SK-MEL-5 (cell line): ENCODE results near the gene KLLN. TPM values are rescaled to one million over a fixed set of nuclear protein-coding genes. Genes with fewer than 3 reads are reported as not detected.
"Not testable (repeated sequence)": the region's sequence is repeated elsewhere in the genome, so short reads cannot be mapped to it uniquely, and the experiment has no call there.

Source experiments
- DNase-seq: peaks from one replicate; pipeline ENCODE4 v3.0.0-alpha.2; 2016; ENCODE audit warnings: low read depth, low spot score
- in situ Hi-C: cut with HindIII; loops from 2 replicates; pipeline ENCODE4 v1.10.0; 2016; ENCODE audit warnings: low sequenced_read_pairs, high pct_unique_total_duplicates, low pct_unique_long_range_greater_than_20kb
- total RNA-seq: library from RNA; depleted of rRNA; stranded (reverse); fragments of >200 nt; shearing (Covaris generic); gene quantifications from 2 replicates; pipeline ENCODE4 v1.2.3, GENCODE V29; 2014

Gene KLLN
- total RNA-seq, 1 experiment from 2014 or later, result 0.08 TPM

GRCh38 chr10:87869773-87870551 is 6.6 kb upstream of the KLLN start:
- DNase-seq, result no peak
- in situ Hi-C loops, result loop anchor here (25.0 kb wide), 1 partner anchor 367 kb away; no protein-coding TSS in a partner anchor

- in situ Hi-C loops, result loop anchor here (25.0 kb wide), 1 partner anchor 368 kb away; no protein-coding TSS in a partner anchor
- DNase-seq, result not testable (repeated sequence)
These were observed 5.8 kb upstream of the KLLN start for GRCh38 chr10:87869139-87869538.

GRCh38 chr10:87868277-87868676 is 4.9 kb upstream of the KLLN start:
- no peak for DNase-seq
- in situ Hi-C loops, result loop anchor here (25.0 kb wide), 1 partner anchor 369 kb away; no protein-coding TSS in a partner anchor

GRCh38 chr10:87867453-87867852 is 4.1 kb upstream of the KLLN start:
- in situ Hi-C loops, result loop anchor here (25.0 kb wide), 1 partner anchor 370 kb away; no protein-coding TSS in a partner anchor
- no peak for DNase-seq

GRCh38 chr10:87866412-87866974 is 3.2 kb upstream of the KLLN start:
- in situ Hi-C loops, result loop anchor here (25.0 kb wide), 1 partner anchor 371 kb away; no protein-coding TSS in a partner anchor

GRCh38 chr10:87865241-87865881 is 2.0 kb upstream of the KLLN start:
- in situ Hi-C loops, result loop anchor here (25.0 kb wide), 1 partner anchor 372 kb away; no protein-coding TSS in a partner anchor
- no peak for DNase-seq

More at GRCh38 chr10:87866412-87866974, 3.2 kb upstream of the KLLN start:
- no peak for DNase-seq

- in situ Hi-C loops, result loop anchor here (25.0 kb wide), 1 partner anchor 373 kb away; no protein-coding TSS in a partner anchor
These were observed 1.2 kb upstream of the KLLN start for GRCh38 chr10:87864496-87865059.

GRCh38 chr10:87863951-87864495 is 690 bp upstream of the KLLN start:
- not testable (repeated sequence) for DNase-seq
- in situ Hi-C loops, result loop anchor here (25.0 kb wide), 1 partner anchor 373 kb away; no protein-coding TSS in a partner anchor

More at GRCh38 chr10:87864496-87865059, 1.2 kb upstream of the KLLN start:
- DNase-seq, result no peak

- in situ Hi-C loops, result loop anchor here (25.0 kb wide), 1 partner anchor 375 kb away; no protein-coding TSS in a partner anchor
- no peak for DNase-seq
These were observed 667 bp downstream of the KLLN start for GRCh38 chr10:87862679-87863052.

GRCh38 chr10:87861953-87862678 is 1.2 kb downstream of the KLLN start:
- peak; percentile 32 for DNase-seq
- in situ Hi-C loops, result loop anchor here (25.0 kb wide), 1 partner anchor 375 kb away; no protein-coding TSS in a partner anchor

- in situ Hi-C loops, result loop anchor here (25.0 kb wide), 1 partner anchor 376 kb away; no protein-coding TSS in a partner anchor
- no peak for DNase-seq
These were observed 1.8 kb downstream of the KLLN start for GRCh38 chr10:87861566-87861952.

- in situ Hi-C loops, result loop anchor here (25.0 kb wide), 1 partner anchor 376 kb away; no protein-coding TSS in a partner anchor
- DNase-seq, result no peak
These were observed 2.4 kb downstream of the KLLN start for GRCh38 chr10:87860816-87861403.

- in situ Hi-C loops, result loop anchor here (25.0 kb wide), 1 partner anchor 377 kb away; no protein-coding TSS in a partner anchor
- DNase-seq, result peak; percentile 80
These were observed 3.1 kb downstream of the KLLN start for GRCh38 chr10:87860156-87860795.

GRCh38 chr10:87855665-87856064 is 7.7 kb downstream of the KLLN start:
- DNase-seq, result not testable (repeated sequence)
- in situ Hi-C loops, result loop anchor here (25.0 kb wide), 1 partner anchor 382 kb away; no protein-coding TSS in a partner anchor

- in situ Hi-C loops, result loop anchor here (25.0 kb wide), 1 partner anchor 382 kb away; no protein-coding TSS in a partner anchor
- not testable (repeated sequence) for DNase-seq
These were observed 8.1 kb downstream of the KLLN start for GRCh38 chr10:87855247-87855646.

- in situ Hi-C loops, result loop anchor here (25.0 kb wide), 1 partner anchor 385 kb away; no protein-coding TSS in a partner anchor
- no peak for DNase-seq
These were observed 11.2 kb downstream of the KLLN start for GRCh38 chr10:87852089-87852488.
